A549 (cell line): ENCODE results near the gene IFT27. TPM values are rescaled to one million over a fixed set of nuclear protein-coding genes. Genes with fewer than 3 reads are reported as not detected.

ENCODE experiments used
- ATAC-seq, 2 experiments: fragments of 200-7000 bp in 1 of 2; fragments of >200 bp in 1 of 2; cut with Nextera tagmentation in 1 of 2; cut with Tn5 transposase in 1 of 2; 3 replicates each; pipeline versions ENCODE4 v1.8.0 to v1.9.1; 2018 to 2020; ENCODE audit warnings: mild to moderate bottlenecking in 1 of 2, moderate library complexity in 1 of 2
- CTCF ChIA-PET: fragments of 300-600 bp; sonication (Branson Sonifier 250); formaldehyde crosslinking; extraction: SDS; loops from one replicate; lab custom pipeline; 2021; ENCODE audit warnings: antibody characterized with exemption, inconsistent platforms; lab: Yijun Ruan, JAX
- POLR2A ChIA-PET: fragments of 350-600 bp; formaldehyde crosslinking; extraction: SDS; loops from one replicate; lab custom pipeline; 2021; ENCODE audit warnings: antibody characterized with exemption, inconsistent platforms; lab: Yijun Ruan, JAX
- DNase-seq, 2 experiments: peaks; one replicate each; pipeline versions ENCODE4 v3.0.0 to v3.0.0-alpha.2; 2011 to 2016; ENCODE audit warnings: low read depth in 1 of 2, low spot score in 1 of 2
- FAIRE-seq: peaks from 2 replicates; lab custom pipeline; 2011; peaks lifted over from hg19 to GRCh38; lab: Jason Lieb, UNC
- H3K27ac ChIP-seq, 2 experiments: fragments of >200 bp; sonication (Bioruptor Twin); formaldehyde crosslinking; 3 replicates each; pipeline ENCODE4 v1.5.1; 2016 to 2017
- H3K4me1 ChIP-seq: fragments of >200 bp; sonication (Bioruptor Twin); formaldehyde crosslinking; 3 replicates; pipeline ENCODE4 v1.6.1; 2016
- H3K4me2 ChIP-seq: fragments of >200 bp; sonication (Bioruptor Twin); formaldehyde crosslinking; 3 replicates; pipeline ENCODE4 v1.6.1; 2016
- H3K4me3 ChIP-seq: fragments of >200 bp; sonication (Bioruptor Twin); formaldehyde crosslinking; 3 replicates; pipeline ENCODE4 v1.5.1; 2016
- H3K9me3 ChIP-seq: fragments of >200 bp; sonication (Bioruptor Twin); formaldehyde crosslinking; 3 replicates; pipeline ENCODE4 v1.6.1; 2016
- BHLHE40 ChIP-seq: IDR thresholded peaks from 2 replicates; pipeline ENCODE4 v1.6.1; 2012; ENCODE audit warnings: low read depth, low read length, inconsistent platforms
- CBX2 ChIP-seq: fragments of 200-600 bp; sonication (generic); IDR thresholded peaks from 2 replicates; pipeline ENCODE4 v1.6.1; 2016; ENCODE audit warnings: low read depth, mild to moderate bottlenecking, borderline replicate concordance
- CEBPB ChIP-seq, 2 experiments: fragments of >200 bp in 1 of 2; sonication (Bioruptor Twin) in 1 of 2; formaldehyde crosslinking in 1 of 2; IDR thresholded peaks; 2 replicates each; pipeline ENCODE4 v1.6.1; 2012 to 2016
- EHF ChIP-seq: fragments of 250-450 bp; sonication (Bioruptor Pico); IDR thresholded peaks from 2 replicates; pipeline ENCODE4 v1.5.0; 2020; ENCODE audit warnings: mild to moderate bottlenecking
- EHMT2 ChIP-seq: fragments of 200-600 bp; sonication (generic); IDR thresholded peaks from 2 replicates; pipeline ENCODE4 v1.6.1; 2016; ENCODE audit warnings: antibody characterized with exemption, low read depth, mild to moderate bottlenecking, moderate library complexity
- EP300 ChIP-seq, 2 experiments: fragments of >200 bp; sonication (Bioruptor Twin); formaldehyde crosslinking; IDR thresholded peaks; 2 replicates in 1 of 2; 3 replicates in 1 of 2; pipeline ENCODE4 v1.6.1; 2016 to 2017
- ESRRA ChIP-seq: fragments of 150-350 bp; IDR thresholded peaks from 2 replicates; pipeline ENCODE4 v1.6.1; 2014; ENCODE audit warnings: mild to moderate bottlenecking, low read length, borderline replicate concordance
- FOSL2 ChIP-seq, 2 experiments: fragments of 450-650 bp in 1 of 2; fragments of >200 bp in 1 of 2; sonication (Bioruptor Twin) in 1 of 2; formaldehyde crosslinking; IDR thresholded peaks; 2 replicates each; pipeline versions ENCODE4 v1.5.0 to v1.6.1; 2016 to 2020; ENCODE audit warnings: mild to moderate bottlenecking in 1 of 2, moderate library complexity in 1 of 2
- FOXS1 ChIP-seq: fragments of 250-450 bp; sonication (Bioruptor Pico); IDR thresholded peaks from 2 replicates; pipeline ENCODE4 v1.5.0; 2020; ENCODE audit warnings: mild to moderate bottlenecking, moderate library complexity
- HES2 ChIP-seq: fragments of >200 bp; sonication (Bioruptor Twin); formaldehyde crosslinking; IDR thresholded peaks from 2 replicates; pipeline ENCODE4 v1.6.1; 2016
- HMGXB4 ChIP-seq: fragments of 250-450 bp; sonication (Bioruptor Pico); IDR thresholded peaks from 2 replicates; pipeline ENCODE4 v1.5.0; 2021; ENCODE audit warnings: mild to moderate bottlenecking, moderate library complexity, borderline replicate concordance
- HOXA7 ChIP-seq: fragments of 250-450 bp; sonication (Bioruptor Pico); IDR thresholded peaks from 2 replicates; pipeline ENCODE4 v1.5.0; 2020; ENCODE audit warnings: mild to moderate bottlenecking, moderate library complexity
- JUNB ChIP-seq: fragments of >200 bp; sonication (Bioruptor Twin); formaldehyde crosslinking; IDR thresholded peaks from 2 replicates; pipeline ENCODE4 v1.6.1; 2016
- KDM1A ChIP-seq: fragments of 200-600 bp; sonication (generic); IDR thresholded peaks from 2 replicates; pipeline ENCODE4 v1.6.1; 2016; ENCODE audit warnings: low read depth, mild to moderate bottlenecking
- NR3C1 ChIP-seq: fragments of >200 bp; sonication (Bioruptor Twin); formaldehyde crosslinking; IDR thresholded peaks from 3 replicates; pipeline ENCODE4 v1.6.1; 2017
- SMC3 ChIP-seq: fragments of >200 bp; sonication (Bioruptor Twin); formaldehyde crosslinking; IDR thresholded peaks from 3 replicates; pipeline ENCODE4 v1.6.1; 2018; ENCODE audit warnings: inconsistent platforms
- SREBF2 ChIP-seq: fragments of 450-650 bp; IDR thresholded peaks from 2 replicates; pipeline ENCODE4 v1.6.1; 2014; ENCODE audit warnings: mild to moderate bottlenecking, moderate library complexity
- ZFP36 ChIP-seq: fragments of 450-650 bp; IDR thresholded peaks from 2 replicates; pipeline ENCODE4 v1.6.1; 2014; ENCODE audit warnings: borderline replicate concordance; ENCODE audit not compliant: partially characterized antibody
- ZSCAN20 ChIP-seq: fragments of 250-450 bp; sonication (Bioruptor Pico); IDR thresholded peaks from 2 replicates; pipeline ENCODE4 v1.8.0; 2022; ENCODE audit warnings: mild to moderate bottlenecking, moderate library complexity
- WGBS: methylation state at CpG from one replicate; pipeline ENCODE4 v1.1.6; 2017; ENCODE audit errors: missing lambda C conversion rate; 5-methylcytosine and 5-hydroxymethylcytosine counted together
- polyA plus RNA-seq, 4 experiments: library from polyadenylated mRNA; depleted of rRNA in 3 of 4; stranded (reverse); fragments of >200 nt; fragmentation: RNase III in 1 of 4; extraction: RNeasy Plus Mini Kit Qiagen cat#74134 plus additional on column Dnase treatment in 1 of 4; gene quantifications; 2 replicates in 3 of 4; 3 replicates in 1 of 4; pipeline ENCODE4 v1.2.3, GENCODE V29; 2011 to 2017

Gene IFT27
- polyA plus RNA-seq, 2 of the 4 experiments (the other 2 are of a cell fraction), result 17.5 to 24.6 TPM

GRCh38 chr22:36764060-36764459 lies 11.9 kb downstream of the IFT27 start:
- H3K4me2 ChIP-seq, result no peak overlapping the region
- no peak for FAIRE-seq
- ATAC-seq, result no peak
- H3K27ac ChIP-seq, result no peak overlapping the region
- TF ChIP-seq NR3C1 (no peak), ZFP36 (no peak), EP300 (IDR thresholded peaks at IDR 0.05) (no peak), HES2 (no peak), FOXS1 (CRISPR knock-in tag) (no peak), FOSL2 (IDR thresholded peaks at IDR 0.05) (no peak), FOSL2 (CRISPR knock-in tag; IDR thresholded peaks at IDR 0.05) (no peak), CEBPB (IDR thresholded peaks at IDR 0.05) (no peak), JUNB (no peak)
- 90% methylated on average over 9 of the region's 9 CpGs for WGBS
- no peak overlapping the region for H3K4me3 ChIP-seq
- DNase-seq, result no peak
- no peaks in the 10 kb centered on the region for H3K4me1 ChIP-seq
- POLR2A ChIA-PET, result no interaction called here
- CTCF ChIA-PET, result interaction anchor here (0.9 kb wide), 1 partner anchor 216 kb away, joined by 3 read pairs; no protein-coding TSS in a partner anchor
- H3K9me3 ChIP-seq, result no peaks in the 10 kb centered on the region

- FAIRE-seq (no peak), DNase-seq (no peak), ATAC-seq (no peak)
- no peaks in the 10 kb centered on the region for H3K4me1 ChIP-seq
- POLR2A ChIA-PET, result no interaction called here
- 75% methylated on average over 5 of the region's 8 CpGs for WGBS
- no peak overlapping the region for H3K27ac ChIP-seq
- no peak overlapping the region for H3K4me2 ChIP-seq
- TF ChIP-seq ESRRA (no peak), HMGXB4 (CRISPR knock-in tag) (no peak), CBX2 (no peak), SMC3 (no peak), HES2 (no peak), FOXS1 (CRISPR knock-in tag) (no peak), EHF (no peak)
- H3K9me3 ChIP-seq, result no peaks in the 10 kb centered on the region
- no peak overlapping the region for H3K4me3 ChIP-seq
- CTCF ChIA-PET, result interaction anchor here (0.9 kb wide), 1 partner anchor 216 kb away, joined by 3 read pairs; no protein-coding TSS in a partner anchor
Observed at GRCh38 chr22:36763576-36763975, 12.3 kb downstream of the IFT27 start.

- no peak overlapping the region for H3K27ac ChIP-seq
- H3K4me1 ChIP-seq, result no peaks in the 10 kb centered on the region
- 78% methylated on average over 14 of the region's 17 CpGs for WGBS
- CTCF ChIA-PET, result interaction anchor here (1.3 to 1.5 kb wide), 2 partner anchors 9 to 20 kb away, joined by 3 to 4 read pairs; no protein-coding TSS in a partner anchor
- DNase-seq (no peak), FAIRE-seq (no peak), ATAC-seq (no peak)
- no peak overlapping the region for H3K4me3 ChIP-seq
- H3K9me3 ChIP-seq, result no peaks in the 10 kb centered on the region
- no peak overlapping the region for H3K4me2 ChIP-seq
- POLR2A ChIA-PET, result no interaction called here
- TF ChIP-seq SREBF2 (no peak), ESRRA (no peak), FOXS1 (CRISPR knock-in tag) (no peak), HOXA7 (no peak), EHMT2 (no peak), HMGXB4 (CRISPR knock-in tag) (no peak), KDM1A (no peak), BHLHE40 (no peak), ZSCAN20 (CRISPR knock-in tag) (no peak)
Observed at GRCh38 chr22:36762687-36763260, 13.1 kb downstream of the IFT27 start.
